Panc1 (cell line): ENCODE measurements around the gene MYO1F. TPM values are rescaled to one million over a fixed set of nuclear protein-coding genes. Genes with fewer than 3 reads are reported as not detected.

ENCODE experiments used
- ATAC-seq: fragments of 200-7000 bp; cut with Tn5 transposase; 2 replicates; pipeline ENCODE4 v1.9.1; 2020; ENCODE audit warnings: mild to moderate bottlenecking, moderate library complexity
- BruUV-seq: library from RNA; stranded (reverse); fragments of 400-500 nt; replicated peaks from 2 replicates; lab custom pipeline; 2021; lab: Mats Ljungman, UMichigan
- CTCF ChIA-PET: fragments of 300-600 bp; sonication (Branson Sonifier 250); formaldehyde crosslinking; loops from one replicate; lab custom pipeline; 2022; ENCODE audit warnings: antibody characterized with exemption; lab: Charles Lee
- POLR2A ChIA-PET: fragments of 300-600 bp; sonication (Branson Sonifier 250); formaldehyde crosslinking; loops from one replicate; lab custom pipeline; 2022; ENCODE audit warnings: antibody characterized with exemption; lab: Charles Lee
- DNase-seq: peaks from one replicate; pipeline ENCODE4 v3.0.0-alpha.2; 2010; ENCODE audit warnings: low read depth, low spot score
- H3K27ac ChIP-seq: 2 replicates; pipeline ENCODE4 v1.5.1; 2011; ENCODE audit warnings: mild to moderate bottlenecking, low read length, inconsistent platforms
- H3K27me3 ChIP-seq: fragments of 200-500 bp; sonication (Bioruptor generic); 2 replicates; pipeline ENCODE4 v1.6.0; 2014; ENCODE audit warnings: low read length, inconsistent platforms; ENCODE audit not compliant: control insufficient read depth, insufficient read depth
- H3K36me3 ChIP-seq: fragments of 200-500 bp; sonication (Bioruptor generic); 2 replicates; pipeline ENCODE4 v1.5.1; 2014; ENCODE audit warnings: inconsistent platforms, mild to moderate bottlenecking, low read length, moderate library complexity; ENCODE audit not compliant: control insufficient read depth, insufficient read depth
- H3K4me1 ChIP-seq: 2 replicates; pipeline ENCODE4 v1.5.1; 2011; ENCODE audit warnings: inconsistent platforms, mild to moderate bottlenecking, low read length, moderate library complexity; ENCODE audit not compliant: control insufficient read depth, insufficient read depth
- H3K4me3 ChIP-seq, 2 experiments: 2 replicates each; pipeline ENCODE4 v1.5.1; 2011 to 2012; ENCODE audit warnings: low read depth in 2 of 2, low read length in 2 of 2, mild to moderate bottlenecking in 2 of 2, inconsistent platforms in 1 of 2, moderate library complexity in 1 of 2
- H3K9me3 ChIP-seq: fragments of 200-500 bp; sonication (Bioruptor generic); 2 replicates; pipeline ENCODE4 v1.5.1; 2014; ENCODE audit warnings: low read depth, mild to moderate bottlenecking, inconsistent platforms, low read length, moderate library complexity; ENCODE audit not compliant: control insufficient read depth, insufficient read depth
- CTCF ChIP-seq: fragments of 450-650 bp; IDR thresholded peaks from 2 replicates; pipeline ENCODE4 v1.5.1; 2017; ENCODE audit warnings: mild to moderate bottlenecking
- POLR2AphosphoS5 ChIP-seq: IDR thresholded peaks from 2 replicates; pipeline ENCODE4 v1.6.1; 2012; ENCODE audit warnings: mild to moderate bottlenecking, low read depth, low read length, moderate library complexity
- SIN3A ChIP-seq: IDR thresholded peaks from 2 replicates; pipeline ENCODE4 v1.6.1; 2012; ENCODE audit warnings: low read depth, mild to moderate bottlenecking, low read length, moderate library complexity, borderline replicate concordance; ENCODE audit not compliant: insufficient read depth
- TCF7L2 ChIP-seq: IDR thresholded peaks from 2 replicates; pipeline ENCODE4 v1.6.1; 2011; ENCODE audit warnings: mild to moderate bottlenecking, low read depth, low read length, inconsistent platforms
- in situ Hi-C: cut with HindIII; loops from 2 replicates; pipeline ENCODE4 v1.10.0; 2016; ENCODE audit warnings: low sequenced_read_pairs, low pct_unique_long_range_greater_than_20kb
- intact Hi-C: fragments of 100-400 bp; cut with micrococcal nuclease; formaldehyde crosslinking; loops from one replicate; pipeline ENCODE4 v1.10.0; 2022; ENCODE audit not compliant: unreplicated experiment
- total RNA-seq: library from RNA; stranded (reverse); gene quantifications from one replicate; pipeline ENCODE4 v1.2.1, GENCODE V29; 2021; ENCODE audit not compliant: unreplicated experiment
- TF ChIP-seq, protein P1 (sequence below), 2 experiments: IDR thresholded peaks; 2 replicates each; pipeline ENCODE4 v1.6.1; 2011 to 2012; ENCODE audit warnings: low read depth in 2 of 2, control low read depth in 1 of 2, low read length in 1 of 2, mild to moderate bottlenecking in 1 of 2, moderate library complexity in 1 of 2; ENCODE audit not compliant: insufficient read depth in 1 of 2

Gene MYO1F
- total RNA-seq, 1 experiment from 2014 or later, result 0.33 TPM

GRCh38 chr19:8489561-8490394 lies 87.5 kb downstream of the MYO1F start:
- ATAC-seq (peak; percentile 35; the same call in 1 of the 2 replicates), DNase-seq (no peak)
- no peak overlapping the region for H3K27ac ChIP-seq
- H3K4me1 ChIP-seq, result no peaks in the 10 kb centered on the region
- intact Hi-C loops (no loop called here), in situ Hi-C loops (no loop called here)
- TF ChIP-seq TCF7L2 (no peak), SIN3A (no peak), CTCF (no peak), POLR2AphosphoS5 (no peak)
- TF ChIP-seq, protein P1, sequence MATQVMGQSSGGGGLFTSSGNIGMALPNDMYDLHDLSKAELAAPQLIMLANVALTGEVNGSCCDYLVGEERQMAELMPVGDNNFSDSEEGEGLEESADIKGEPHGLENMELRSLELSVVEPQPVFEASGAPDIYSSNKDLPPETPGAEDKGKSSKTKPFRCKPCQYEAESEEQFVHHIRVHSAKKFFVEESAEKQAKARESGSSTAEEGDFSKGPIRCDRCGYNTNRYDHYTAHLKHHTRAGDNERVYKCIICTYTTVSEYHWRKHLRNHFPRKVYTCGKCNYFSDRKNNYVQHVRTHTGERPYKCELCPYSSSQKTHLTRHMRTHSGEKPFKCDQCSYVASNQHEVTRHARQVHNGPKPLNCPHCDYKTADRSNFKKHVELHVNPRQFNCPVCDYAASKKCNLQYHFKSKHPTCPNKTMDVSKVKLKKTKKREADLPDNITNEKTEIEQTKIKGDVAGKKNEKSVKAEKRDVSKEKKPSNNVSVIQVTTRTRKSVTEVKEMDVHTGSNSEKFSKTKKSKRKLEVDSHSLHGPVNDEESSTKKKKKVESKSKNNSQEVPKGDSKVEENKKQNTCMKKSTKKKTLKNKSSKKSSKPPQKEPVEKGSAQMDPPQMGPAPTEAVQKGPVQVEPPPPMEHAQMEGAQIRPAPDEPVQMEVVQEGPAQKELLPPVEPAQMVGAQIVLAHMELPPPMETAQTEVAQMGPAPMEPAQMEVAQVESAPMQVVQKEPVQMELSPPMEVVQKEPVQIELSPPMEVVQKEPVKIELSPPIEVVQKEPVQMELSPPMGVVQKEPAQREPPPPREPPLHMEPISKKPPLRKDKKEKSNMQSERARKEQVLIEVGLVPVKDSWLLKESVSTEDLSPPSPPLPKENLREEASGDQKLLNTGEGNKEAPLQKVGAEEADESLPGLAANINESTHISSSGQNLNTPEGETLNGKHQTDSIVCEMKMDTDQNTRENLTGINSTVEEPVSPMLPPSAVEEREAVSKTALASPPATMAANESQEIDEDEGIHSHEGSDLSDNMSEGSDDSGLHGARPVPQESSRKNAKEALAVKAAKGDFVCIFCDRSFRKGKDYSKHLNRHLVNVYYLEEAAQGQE (IDR thresholded peaks at IDR 0.05; ENCODE audit: insufficient read depth in 1 of 2, low read depth in 2 of 2, low read length in 1 of 2), result no peak
- no peak overlapping the region for H3K4me3 ChIP-seq
- no peaks in the 10 kb centered on the region for H3K27me3 ChIP-seq
- peaks cover 3% of the 10 kb centered on the region; the same call in 1 of the 2 replicates for H3K36me3 ChIP-seq
- ChIA-PET CTCF (no interaction called here), POLR2A (no interaction called here)
- H3K9me3 ChIP-seq, result no peaks in the 10 kb centered on the region
- no TSS peak for BruUV-seq

DNA sequence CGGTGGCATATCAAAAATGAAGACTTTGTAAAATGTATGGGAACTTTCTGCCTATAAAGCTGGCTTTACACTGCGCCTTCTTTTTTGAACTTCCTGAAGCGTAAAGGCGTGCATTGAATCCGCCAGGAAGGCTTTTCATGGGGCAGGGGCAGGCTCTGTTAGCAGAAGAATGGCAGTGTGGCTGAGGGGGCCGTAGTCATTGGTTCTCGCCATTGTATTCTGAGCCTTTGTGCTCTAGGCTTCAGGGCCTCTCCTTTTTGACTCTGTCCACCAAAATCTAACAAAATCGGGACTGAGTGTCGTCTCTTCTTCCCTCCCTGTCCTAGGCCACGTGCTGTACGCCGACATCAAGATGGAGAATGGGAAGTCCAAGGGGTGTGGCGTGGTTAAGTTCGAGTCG lies 88.9 kb downstream of the MYO1F start:
- TF ChIP-seq, protein P1 (IDR thresholded peaks at IDR 0.05; ENCODE audit: insufficient read depth in 1 of 2, low read depth in 2 of 2, low read length in 1 of 2), result no peak
- TF ChIP-seq TCF7L2 (no peak), SIN3A (no peak), CTCF (no peak), POLR2AphosphoS5 (no peak)
- ChIA-PET CTCF (no interaction called here), POLR2A (no interaction called here)
- Histone ChIP-seq H3K4me3 (no peak overlapping the region), H3K36me3 (peaks cover 5% of the 10 kb centered on the region; the same call in 1 of the 2 replicates), H3K27me3 (no peaks in the 10 kb centered on the region), H3K27ac (no peak overlapping the region), H3K4me1 (no peaks in the 10 kb centered on the region), H3K9me3 (no peaks in the 10 kb centered on the region)
- DNase-seq, result no peak
- no TSS peak for BruUV-seq
- no peak for ATAC-seq
- intact Hi-C loops (no loop called here), in situ Hi-C loops (no loop called here)
